Testis (tissue), 3 donors: ENCODE measurements around the gene UVRAG. TPM values are rescaled to one million over a fixed set of nuclear protein-coding genes. Genes with fewer than 3 reads are reported as not detected.

Experiments used
- DNase-seq: peaks from one replicate; pipeline ENCODE4 v3.0.0-alpha.2; 2019
- H3K27ac ChIP-seq, 2 donors: fragments of 200-600 bp; sonication (generic); one replicate each; pipeline ENCODE4 v1.5.1; 2019
- H3K27me3 ChIP-seq: fragments of 200-600 bp; sonication (generic); one replicate; pipeline ENCODE4 v1.5.1; 2019
- H3K36me3 ChIP-seq: fragments of 200-600 bp; sonication (generic); one replicate; pipeline ENCODE4 v1.5.1; 2017; ENCODE audit warnings: low read depth; ENCODE audit errors: missing control alignments
- H3K4me1 ChIP-seq: fragments of 200-600 bp; sonication (generic); one replicate; pipeline ENCODE4 v1.5.1; 2019
- H3K4me3 ChIP-seq, 2 donors: fragments of 200-600 bp; sonication (generic); one replicate each; pipeline ENCODE4 v1.5.1; 2017 to 2019
- H3K9me3 ChIP-seq: fragments of 200-600 bp; sonication (generic); one replicate; pipeline ENCODE4 v1.5.1; 2017
- POLR2A ChIP-seq: fragments of 450-650 bp; IDR thresholded peaks from one replicate; pipeline ENCODE4 v1.6.1; 2017; ENCODE audit warnings: antibody characterized with exemption, mild to moderate bottlenecking, moderate library complexity
- WGBS, 2 donors: methylation state at CpG; one replicate each; pipeline ENCODE4 v1.1.5; 2018; 5-methylcytosine and 5-hydroxymethylcytosine counted together
- intact Hi-C: fragments of 100-400 bp; cut with DNase I; formaldehyde crosslinking; loops from one replicate; pipeline ENCODE4 v1.15.1; 2023; ENCODE audit warnings: low total_unique reads
- polyA plus RNA-seq: library from polyadenylated mRNA; stranded (reverse); fragments of 350-450 nt; fragmentation: Illumina TruSeq; extraction: RNeasy Lipid Tissue Mini Kit (QIAGEN cat#74804); gene quantifications from one replicate; pipeline ENCODE4 v1.2.3, GENCODE V29; 2014; ENCODE audit warnings: low read depth, low replicate concordance; ENCODE audit not compliant: insufficient read depth
- total RNA-seq, 2 donors: library from RNA; depleted of rRNA; stranded (reverse); fragments of >200 nt; gene quantifications; one replicate each; pipeline ENCODE4 v1.2.3, GENCODE V29; 2016
- TF ChIP-seq, protein P1 (sequence below), 3 experiments: fragments of 450-650 bp in 2 of 3; fragments of 200-600 bp in 1 of 3; sonication (generic) in 1 of 3; IDR thresholded peaks; one replicate each; pipeline ENCODE4 v1.5.1; 2016 to 2019; ENCODE audit warnings: antibody characterized with exemption in 3 of 3, mild to moderate bottlenecking in 2 of 3, moderate library complexity in 1 of 3

UVRAG gene
- total and polyA plus RNA-seq, 3 donors from 2014 or later, result 10.8 to 22.4 (median 20.1) TPM

DNA sequence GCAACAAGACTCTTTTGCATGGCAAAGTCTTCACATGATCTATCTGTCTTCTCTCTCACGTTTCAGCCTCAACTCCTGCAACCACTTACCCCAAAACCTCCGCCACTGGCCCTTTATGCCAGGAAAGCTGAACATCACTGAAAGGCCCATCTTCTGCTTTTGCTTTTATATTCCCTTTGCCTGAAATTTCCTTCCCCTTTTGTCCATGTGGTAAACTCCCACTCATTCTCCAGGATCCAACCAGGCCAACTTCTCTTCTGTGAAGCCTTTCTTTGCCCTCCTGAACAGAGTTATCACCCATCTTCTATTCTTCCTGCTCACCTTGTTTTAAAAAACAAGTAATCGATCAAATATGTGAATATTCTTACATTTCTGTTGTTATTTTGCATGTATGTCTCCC lies 273.5 kb downstream of the UVRAG start:
- H3K36me3 ChIP-seq, result no peaks in the 10 kb centered on the region
- DNase-seq, result no peak
- no peak overlapping the region for H3K27ac ChIP-seq
- 84 to 88% methylated on average over 3 of the region's 3 CpGs for WGBS, 2 donors
- no peaks in the 10 kb centered on the region for H3K4me1 ChIP-seq
- no peak overlapping the region for H3K4me3 ChIP-seq
- TF ChIP-seq POLR2A, result no peak
- TF ChIP-seq, protein P1, sequence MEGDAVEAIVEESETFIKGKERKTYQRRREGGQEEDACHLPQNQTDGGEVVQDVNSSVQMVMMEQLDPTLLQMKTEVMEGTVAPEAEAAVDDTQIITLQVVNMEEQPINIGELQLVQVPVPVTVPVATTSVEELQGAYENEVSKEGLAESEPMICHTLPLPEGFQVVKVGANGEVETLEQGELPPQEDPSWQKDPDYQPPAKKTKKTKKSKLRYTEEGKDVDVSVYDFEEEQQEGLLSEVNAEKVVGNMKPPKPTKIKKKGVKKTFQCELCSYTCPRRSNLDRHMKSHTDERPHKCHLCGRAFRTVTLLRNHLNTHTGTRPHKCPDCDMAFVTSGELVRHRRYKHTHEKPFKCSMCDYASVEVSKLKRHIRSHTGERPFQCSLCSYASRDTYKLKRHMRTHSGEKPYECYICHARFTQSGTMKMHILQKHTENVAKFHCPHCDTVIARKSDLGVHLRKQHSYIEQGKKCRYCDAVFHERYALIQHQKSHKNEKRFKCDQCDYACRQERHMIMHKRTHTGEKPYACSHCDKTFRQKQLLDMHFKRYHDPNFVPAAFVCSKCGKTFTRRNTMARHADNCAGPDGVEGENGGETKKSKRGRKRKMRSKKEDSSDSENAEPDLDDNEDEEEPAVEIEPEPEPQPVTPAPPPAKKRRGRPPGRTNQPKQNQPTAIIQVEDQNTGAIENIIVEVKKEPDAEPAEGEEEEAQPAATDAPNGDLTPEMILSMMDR (IDR thresholded peaks at IDR 0.05), result no peak
- no peaks in the 10 kb centered on the region for H3K9me3 ChIP-seq
- intact Hi-C loops, result no loop called here
- H3K27me3 ChIP-seq, result no peaks in the 10 kb centered on the region

DNA sequence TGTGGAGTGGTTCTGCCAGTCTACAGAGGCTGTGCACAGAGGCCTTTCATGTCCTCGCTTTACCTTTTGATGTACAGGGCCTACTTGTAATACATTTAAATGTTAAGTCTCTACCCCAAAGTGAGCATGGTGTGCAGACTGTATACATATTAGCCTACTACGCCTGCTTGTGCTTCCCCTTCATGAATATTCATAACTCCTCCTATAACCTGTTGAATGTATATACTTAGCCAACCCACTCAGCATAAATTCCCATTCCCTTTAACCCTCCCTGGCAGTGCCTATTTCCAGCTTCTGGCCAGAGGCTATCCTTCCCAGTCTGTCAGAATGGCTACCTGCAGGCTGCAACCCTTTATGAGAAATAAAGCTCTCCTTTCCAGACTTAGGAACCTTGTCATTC lies 275.2 kb downstream of the UVRAG start:
- intact Hi-C loops, result no loop called here
- TF ChIP-seq, protein P1 (IDR thresholded peaks at IDR 0.05), result no peak
- no peak for TF ChIP-seq POLR2A
- no peaks in the 10 kb centered on the region for H3K36me3 ChIP-seq
- no peak overlapping the region for H3K4me3 ChIP-seq
- 97 to 100% methylated on average over 2 of the region's 2 CpGs for WGBS, 2 donors
- DNase-seq, result no peak
- H3K27me3 ChIP-seq, result no peaks in the 10 kb centered on the region
- no peaks in the 10 kb centered on the region for H3K4me1 ChIP-seq
- H3K27ac ChIP-seq, result no peak overlapping the region
- H3K9me3 ChIP-seq, result no peaks in the 10 kb centered on the region

DNA sequence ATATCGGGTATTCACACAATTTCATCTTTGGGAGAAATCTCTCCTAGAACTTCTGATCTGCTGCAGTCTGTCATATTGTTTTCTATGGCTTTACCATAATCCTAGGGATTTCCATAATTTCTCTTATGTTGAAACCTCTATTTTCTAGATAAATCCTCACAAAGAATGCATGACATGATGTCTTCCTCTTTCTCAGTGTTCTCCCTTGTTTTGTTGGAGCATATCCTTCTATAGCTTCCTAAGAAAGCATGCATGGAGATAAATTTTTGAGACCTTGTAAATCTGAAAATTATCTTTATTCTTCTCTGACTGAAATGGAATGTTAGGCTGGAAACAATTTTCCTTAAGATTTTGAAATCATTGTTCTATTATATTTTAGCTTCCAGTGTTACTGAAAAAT lies 275.8 kb downstream of the UVRAG start:
- WGBS, 2 donors, result 100% methylated on average over 1 of the region's 1 CpG
- no peak for DNase-seq
- Histone ChIP-seq H3K9me3 (no peaks in the 10 kb centered on the region), H3K4me1 (no peaks in the 10 kb centered on the region), H3K27me3 (no peaks in the 10 kb centered on the region), H3K4me3 (no peak overlapping the region), H3K27ac (no peak overlapping the region), H3K36me3 (no peaks in the 10 kb centered on the region)
- intact Hi-C loops, result no loop called here
- TF ChIP-seq, protein P1 (IDR thresholded peaks at IDR 0.05), result no peak
- no peak for TF ChIP-seq POLR2A

DNA sequence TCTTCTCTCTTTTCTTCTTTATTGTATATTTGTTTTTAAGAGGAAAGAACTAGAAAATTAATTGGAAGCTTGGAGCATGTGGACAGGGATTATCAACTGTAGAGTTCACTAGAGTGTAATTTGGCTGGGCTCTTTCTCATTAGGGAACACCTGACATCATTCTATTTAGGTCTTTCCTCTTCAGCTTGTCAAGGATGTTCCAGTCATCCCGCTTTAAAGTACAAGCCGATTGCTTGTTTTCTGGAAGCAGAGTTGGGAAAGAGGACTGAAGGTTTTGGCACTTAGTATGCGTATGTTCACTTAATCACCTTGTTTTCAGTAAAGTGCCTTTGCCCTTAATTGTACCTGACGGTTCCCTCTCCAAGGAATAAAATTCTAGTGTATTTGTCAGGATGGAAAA lies 279.7 kb downstream of the UVRAG start:
- Histone ChIP-seq H3K36me3 (no peaks in the 10 kb centered on the region), H3K4me3 (no peak overlapping the region), H3K4me1 (no peaks in the 10 kb centered on the region), H3K27ac (no peak overlapping the region), H3K9me3 (no peaks in the 10 kb centered on the region), H3K27me3 (no peaks in the 10 kb centered on the region)
- intact Hi-C loops, result no loop called here
- no peak for DNase-seq
- WGBS, 2 donors, result 75 to 80% methylated on average over 4 of the region's 4 CpGs
- TF ChIP-seq, protein P1 (IDR thresholded peaks at IDR 0.05), result no peak
- TF ChIP-seq POLR2A, result no peak

DNA sequence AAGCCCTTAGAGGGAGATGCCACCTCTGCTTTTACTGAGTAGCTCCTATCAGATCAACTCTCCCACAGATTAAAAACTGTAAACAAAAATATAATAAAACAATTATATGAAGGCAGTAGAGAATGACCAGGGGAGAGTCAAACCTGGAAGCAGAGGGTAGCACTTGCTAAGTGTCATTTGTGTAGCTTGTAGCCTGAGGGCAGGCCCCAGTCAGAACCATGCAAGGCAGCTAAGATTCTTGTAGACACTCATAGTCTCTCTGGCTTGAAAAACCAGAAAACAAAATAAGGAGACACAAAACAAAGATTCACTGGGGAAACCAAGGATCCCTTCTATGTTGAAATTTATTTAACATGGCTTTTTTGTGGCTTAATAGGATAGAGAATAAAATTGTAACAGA lies 280.9 kb downstream of the UVRAG start:
- Histone ChIP-seq H3K27me3 (no peaks in the 10 kb centered on the region), H3K4me1 (no peaks in the 10 kb centered on the region), H3K27ac (no peak overlapping the region), H3K4me3 (no peak overlapping the region), H3K9me3 (no peaks in the 10 kb centered on the region), H3K36me3 (no peaks in the 10 kb centered on the region)
- TF ChIP-seq, protein P1 (IDR thresholded peaks at IDR 0.05), result no peak
- TF ChIP-seq POLR2A, result no peak
- no peak for DNase-seq
- intact Hi-C loops, result no loop called here
